ENCODE results near the gene MCAT.
"Not testable (repeated sequence)": the region's sequence is repeated elsewhere in the genome, so short reads cannot be mapped to it uniquely, and the experiment has no call there.

Gene MCAT

GRCh38 chr22:43118953-43119458, 24.2 kb downstream of the MCAT start:
- no peak for DNase-seq

GRCh38 chr22:43118024-43118849, 25.0 kb downstream of the MCAT start:
- no peak for DNase-seq

- DNase-seq = no peak
Observed at GRCh38 chr22:43116932-43117331, 26.3 kb downstream of the MCAT start.

GRCh38 chr22:43114958-43115357, 28.2 kb downstream of the MCAT start:
- no peak for DNase-seq

GRCh38 chr22:43113526-43114251, 29.5 kb downstream of the MCAT start:
- no peak for DNase-seq

- peak; percentile 48 for DNase-seq
Observed at GRCh38 chr22:43110927-43111623, 32.1 kb downstream of the MCAT start.

- peak; percentile 41 for DNase-seq
Observed at GRCh38 chr22:43110444-43110926, 32.7 kb downstream of the MCAT start, which contains the start of gene BIK. Gene BIK (plus strand): TSS chr22:43110750. CDS start chr22:43124023, 13,273 bp downstream.

GRCh38 chr22:43109921-43110443, 33.2 kb downstream of the MCAT start:
- no peak for DNase-seq

GRCh38 chr22:43109511-43109910, 33.7 kb downstream of the MCAT start:
- DNase-seq = no peak

GRCh38 chr22:43106302-43106701, 36.9 kb downstream of the MCAT start:
- DNase-seq = no peak

GRCh38 chr22:43104950-43105349, 38.2 kb downstream of the MCAT start:
- DNase-seq = not testable (repeated sequence)

- DNase-seq = not testable (repeated sequence)
Observed at GRCh38 chr22:43104056-43104625, 39.1 kb downstream of the MCAT start.

GRCh38 chr22:43101306-43101705, 41.9 kb downstream of the MCAT start:
- no peak for DNase-seq

- DNase-seq = no peak
Observed at GRCh38 chr22:43100225-43100624, 43.0 kb downstream of the MCAT start.

- no peak for DNase-seq
Observed at GRCh38 chr22:43099095-43099494, 44.1 kb downstream of the MCAT start.

- no peak for DNase-seq
Observed at GRCh38 chr22:43098356-43098755, 44.8 kb downstream of the MCAT start.

- DNase-seq = no peak
Observed at GRCh38 chr22:43096420-43096819, 46.8 kb downstream of the MCAT start.

GRCh38 chr22:43094551-43094950, 48.6 kb downstream of the MCAT start:
- DNase-seq = no peak

- no peak for DNase-seq
Observed at GRCh38 chr22:43094085-43094484, 49.1 kb downstream of the MCAT start.

GRCh38 chr22:43092085-43092484, 51.1 kb downstream of the MCAT start:
- no peak for DNase-seq

- DNase-seq = peak; percentile 20
Observed at GRCh38 chr22:43090130-43090789, 52.9 kb downstream of the MCAT start.

All from stimulated activated CD4-positive, alpha-beta T cell treated with anti-CD3 and anti-CD28 coated beads, Interleukin-12 subunit alpha, Interleukin-12 subunit beta, amount 100 ng/mL, for 4 hours (primary cell).